Erythroblast (primary cell): ENCODE results near the gene HEXIM1.

ENCODE experiments used
- DNase-seq, 2 experiments: peaks; one replicate each; lab custom pipeline; 2025; lab: John Stamatoyannopoulos, UW
- GATA1 ChIP-seq: IDR thresholded peaks from 2 replicates; pipeline ENCODE4 v1.6.1; 2011; ENCODE audit warnings: low read depth, mild to moderate bottlenecking, control low read depth, low read length, moderate library complexity
- POLR2A ChIP-seq: IDR thresholded peaks from 2 replicates; pipeline ENCODE4 v1.6.1; 2011; ENCODE audit warnings: mild to moderate bottlenecking, low read length

HEXIM1 gene

DNA sequence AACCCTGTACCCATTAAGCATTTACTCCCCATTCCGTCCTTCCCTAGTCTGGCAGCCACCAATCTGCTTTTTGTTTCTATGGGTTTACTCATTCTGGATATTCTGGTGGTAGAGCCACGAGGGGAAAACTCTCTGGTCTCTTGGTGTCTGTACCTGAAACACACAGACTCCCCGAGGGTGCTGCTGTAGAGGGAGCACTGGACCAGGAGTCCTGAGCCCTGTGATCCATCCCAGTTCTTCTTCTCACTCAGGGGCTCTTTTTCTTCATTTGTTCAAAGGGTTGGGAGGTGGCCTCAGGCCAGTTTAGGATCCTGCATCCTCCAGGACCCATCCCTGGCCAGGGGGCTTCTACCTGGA, 27.5 kb downstream of the HEXIM1 start:
- TF ChIP-seq GATA1, result no peak
- no peak for TF ChIP-seq POLR2A
- DNase-seq, result no peak

DNA sequence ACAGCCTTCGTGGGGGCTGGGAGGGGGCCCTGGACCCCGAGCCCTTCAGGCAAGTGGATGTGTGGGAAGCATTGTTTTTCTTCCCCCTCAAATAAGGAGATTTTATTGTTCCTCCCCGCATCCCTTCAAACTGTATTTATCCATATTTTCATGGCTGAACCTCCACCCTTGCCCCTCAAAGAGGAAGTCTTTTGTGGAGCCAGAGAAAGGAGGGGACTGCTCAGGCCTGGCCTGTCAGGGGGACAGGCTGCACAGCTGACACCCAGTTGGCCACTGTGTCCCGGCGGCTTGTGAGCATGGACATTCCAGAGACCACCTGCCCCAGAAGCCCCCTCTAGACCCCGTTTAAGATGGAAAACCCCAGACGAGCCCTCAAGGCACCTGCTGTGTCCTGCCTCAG, 29.3 kb downstream of the HEXIM1 start:
- no peak for TF ChIP-seq GATA1
- no peak for TF ChIP-seq POLR2A
- DNase-seq, result no peak

DNA sequence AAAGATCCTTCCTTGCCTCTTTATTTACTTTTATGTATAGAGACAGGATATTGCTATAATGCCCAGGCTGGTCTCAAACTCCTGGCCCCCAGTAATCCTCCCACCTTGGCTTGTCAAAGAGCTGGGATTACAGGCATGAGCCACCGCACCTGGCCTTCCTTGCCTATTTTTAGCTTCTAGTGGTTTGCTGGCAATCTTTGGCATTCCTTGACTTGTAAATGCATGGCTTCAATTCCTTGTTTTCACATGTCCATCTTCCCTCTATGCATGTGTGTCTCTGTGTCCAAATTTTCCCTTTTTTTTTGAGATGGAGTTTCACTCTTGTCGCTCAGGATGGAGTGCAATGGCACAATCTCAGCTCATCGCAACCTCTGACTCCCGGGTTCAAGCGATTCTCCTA, 35.9 kb downstream of the HEXIM1 start:
- no peak for TF ChIP-seq GATA1
- no peak for TF ChIP-seq POLR2A
- DNase-seq, result no peak

DNA sequence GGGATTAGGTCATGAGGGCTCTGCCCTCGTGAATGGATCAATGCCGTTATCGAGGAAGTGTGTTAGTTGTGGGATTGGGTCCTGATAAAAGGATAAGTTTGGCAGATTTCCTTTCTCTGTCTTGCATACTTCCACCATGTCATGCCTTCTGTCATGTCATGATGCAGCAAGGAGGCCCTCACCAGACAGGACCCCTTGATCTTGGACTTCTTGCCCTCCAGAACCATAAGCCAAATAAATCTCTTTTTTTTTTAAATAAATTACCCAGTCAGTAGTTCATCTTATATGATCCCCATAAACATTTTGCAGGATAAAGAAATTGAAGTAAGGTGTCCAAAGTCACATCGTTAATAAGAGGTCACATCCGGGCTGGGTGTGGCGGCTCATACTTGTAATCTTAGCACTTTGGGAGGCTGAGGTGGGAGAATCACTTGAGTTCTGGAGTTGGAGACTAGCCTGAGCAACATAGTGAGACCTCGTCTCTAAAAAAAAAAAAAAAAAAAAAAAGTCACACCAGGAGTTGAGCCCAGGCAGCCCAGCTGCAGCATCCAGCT, 38.6 kb downstream of the HEXIM1 start:
- DNase-seq, result no peak
- no peak for TF ChIP-seq POLR2A
- TF ChIP-seq GATA1, result no peak

DNA sequence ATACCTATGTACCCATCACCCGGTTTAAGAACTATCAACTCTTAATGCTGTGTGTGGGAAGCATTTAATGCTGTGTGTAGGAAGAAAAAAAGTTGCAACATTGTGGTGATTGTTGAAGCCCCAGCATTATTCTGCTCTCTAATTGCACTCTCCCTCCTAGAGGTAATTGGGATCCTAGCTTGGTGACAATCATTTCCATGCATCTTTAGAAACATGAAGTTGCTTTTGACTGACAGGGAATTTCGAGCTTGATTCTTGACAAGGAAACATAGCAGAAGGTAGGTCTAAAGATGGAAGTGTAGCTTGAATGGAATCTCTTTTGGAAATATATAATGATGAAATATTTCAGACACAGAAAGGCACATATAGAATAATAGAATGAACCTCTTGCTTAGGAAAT, 40.7 kb downstream of the HEXIM1 start:
- TF ChIP-seq POLR2A, result no peak
- no peak for TF ChIP-seq GATA1
- no peak for DNase-seq

DNA sequence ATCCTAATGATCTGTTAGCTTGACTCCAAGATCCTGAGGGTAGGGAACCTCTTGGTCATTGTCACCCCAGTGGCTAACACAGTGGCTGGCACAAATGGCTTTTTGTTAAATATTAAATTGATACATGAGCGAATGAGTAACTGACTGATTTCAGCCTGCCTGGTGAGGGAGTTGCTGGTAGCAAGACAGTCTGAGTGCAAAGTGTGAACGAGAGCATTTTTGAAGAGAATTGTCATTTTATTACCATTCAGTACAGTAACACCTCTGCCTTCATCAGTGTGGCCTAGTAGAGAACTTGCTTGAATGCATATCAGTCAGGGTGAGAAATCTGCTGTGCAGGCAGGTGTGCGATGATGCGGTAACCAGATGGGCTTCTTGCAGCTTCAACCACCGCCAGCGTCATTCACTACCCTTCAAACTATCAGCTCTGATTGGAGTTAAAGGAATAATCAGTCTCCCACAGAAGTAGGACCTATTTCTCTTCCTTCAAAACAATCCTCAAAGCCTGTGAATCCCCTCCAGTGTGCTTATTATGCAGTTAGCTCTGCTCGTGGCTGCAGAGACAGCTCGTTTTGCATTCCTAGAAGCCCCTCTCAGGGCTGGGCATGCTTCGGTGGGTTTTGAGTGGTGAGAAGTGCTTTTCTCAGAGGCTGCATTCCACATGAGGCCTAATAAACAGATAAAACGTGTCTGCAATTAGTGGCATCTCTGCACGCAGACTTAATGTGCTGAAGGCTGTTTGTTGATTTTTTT, 42.4 kb downstream of the HEXIM1 start:
- TF ChIP-seq GATA1 (no peak), POLR2A (no peak)
- no peak for DNase-seq

DNA sequence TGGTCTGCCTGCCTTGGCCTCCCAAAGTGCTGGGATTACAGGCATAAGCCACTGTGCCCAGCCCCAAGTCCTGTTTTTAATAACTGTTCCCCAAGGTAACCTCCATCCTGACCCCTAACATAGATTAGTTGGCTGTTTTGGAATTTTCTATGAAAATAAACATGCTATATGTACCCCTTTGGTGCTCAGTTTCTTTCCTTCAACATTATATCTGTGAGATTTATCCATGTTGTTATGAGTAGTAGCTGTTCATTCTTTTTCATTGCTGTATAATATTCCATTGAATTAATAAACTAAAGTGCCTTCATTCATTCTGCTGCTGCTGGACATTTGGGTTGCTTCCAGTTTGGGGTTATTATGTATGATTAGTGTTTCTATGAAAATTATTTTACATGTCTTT, 47.1 kb downstream of the HEXIM1 start:
- TF ChIP-seq GATA1 (no peak), POLR2A (no peak)

DNA sequence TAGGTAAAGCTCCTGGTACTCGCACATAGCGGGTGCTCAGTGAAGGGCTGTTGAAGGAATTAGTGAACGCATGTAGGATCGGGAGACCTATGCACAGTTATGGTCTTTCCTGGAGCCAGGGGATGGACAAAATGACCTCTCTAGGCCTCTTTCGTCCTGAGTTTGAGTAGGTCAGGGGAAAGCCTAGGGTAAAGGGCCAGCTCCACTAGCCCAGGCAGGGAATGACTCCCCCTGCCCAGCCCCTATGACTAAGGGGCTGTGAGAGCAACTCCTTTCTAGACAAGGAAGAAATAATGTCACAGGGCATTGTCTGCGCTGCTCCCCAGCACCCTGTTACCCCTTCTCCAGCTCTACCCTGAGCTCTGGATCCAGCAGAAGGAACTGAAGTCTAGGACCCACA, 48.8 kb downstream of the HEXIM1 start:
- TF ChIP-seq POLR2A (no peak), GATA1 (no peak)
- DNase-seq, result no peak

More for the DNA sequence above, 47.1 kb downstream of the HEXIM1 start:
- no peak for DNase-seq

DNA sequence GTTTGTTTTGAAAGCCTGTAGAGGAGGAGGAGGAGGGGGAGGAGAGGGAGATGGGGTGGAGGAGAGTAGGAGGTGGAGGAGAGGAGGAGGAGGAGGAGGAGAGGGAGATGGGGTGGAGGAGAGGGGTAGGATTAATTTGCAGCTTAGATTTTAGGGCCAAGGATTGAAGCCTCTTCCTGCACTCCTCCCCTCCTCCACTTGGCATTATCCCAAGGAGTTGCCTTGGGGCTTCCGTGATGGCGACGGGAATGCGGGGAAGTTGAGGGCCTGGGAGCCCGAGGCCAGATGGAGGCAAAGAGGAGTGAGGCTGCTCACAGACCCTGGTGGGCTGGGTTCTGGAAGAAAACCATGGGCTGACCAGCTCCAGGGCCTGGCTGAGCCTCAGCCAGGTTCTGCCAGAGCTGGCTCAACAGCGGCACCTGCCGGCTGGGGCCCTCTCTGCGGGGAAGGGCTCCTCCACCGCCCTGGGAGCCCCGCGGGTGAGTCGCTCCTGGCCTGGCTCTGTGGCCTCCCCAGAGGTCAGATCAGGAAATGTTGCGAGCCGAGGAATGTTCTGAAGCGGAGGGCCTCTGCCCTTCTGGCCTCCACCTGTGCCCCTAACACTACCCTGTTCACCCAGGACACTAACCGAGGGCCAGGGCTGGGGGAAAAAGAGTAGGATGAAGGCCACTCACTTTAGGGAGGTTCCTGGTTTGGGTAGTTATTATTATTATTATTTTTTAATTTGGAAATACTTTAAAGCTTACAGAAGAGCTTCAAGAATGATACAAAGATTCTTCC, 49.5 kb downstream of the HEXIM1 start:
- peak; percentile 88 to 93 for DNase-seq
- TF ChIP-seq GATA1 (no peak), POLR2A (no peak)

DNA sequence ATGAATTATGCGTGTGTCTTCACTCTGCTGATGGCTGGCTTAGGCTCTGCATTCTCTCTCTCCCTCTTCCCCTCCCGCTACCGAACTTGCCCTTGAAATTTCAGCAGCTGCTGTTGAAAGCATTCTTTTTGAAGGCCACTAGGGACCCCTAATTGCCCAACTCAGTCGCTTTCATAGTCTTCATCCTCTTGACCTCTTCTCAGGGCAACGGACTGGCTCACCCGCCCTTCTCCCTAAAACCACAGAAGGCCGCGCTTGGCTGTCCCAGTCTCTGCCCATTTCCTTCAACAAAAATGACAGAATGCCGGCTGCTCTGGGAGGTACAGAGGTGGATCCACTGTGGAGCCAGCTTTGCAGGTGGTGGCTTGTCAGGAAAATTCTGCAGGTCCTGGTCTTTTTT, 52.4 kb downstream of the HEXIM1 start:
- no peak for DNase-seq
- no peak for TF ChIP-seq GATA1
- no peak for TF ChIP-seq POLR2A

DNA sequence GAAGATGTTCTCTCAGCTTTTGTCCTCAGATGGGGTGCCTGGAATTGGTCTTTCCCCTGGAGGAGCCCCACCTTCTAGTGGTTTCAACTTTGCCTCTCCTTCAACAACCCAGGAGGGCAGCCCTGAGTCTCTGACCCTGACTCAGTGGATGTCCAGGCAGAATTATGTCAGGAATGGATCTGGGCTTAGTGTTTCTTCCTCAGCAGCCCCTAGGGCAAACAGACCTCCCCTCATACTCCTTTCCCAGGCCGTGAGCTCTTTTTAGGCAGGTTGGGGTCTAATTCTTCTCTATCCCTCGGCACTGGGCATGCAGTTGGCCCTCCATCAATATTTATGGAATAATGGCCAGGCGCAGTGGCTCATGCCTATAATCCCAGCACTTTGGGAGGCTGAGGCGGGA, 53.2 kb downstream of the HEXIM1 start:
- TF ChIP-seq GATA1, result no peak
- TF ChIP-seq POLR2A, result no peak
- DNase-seq, result no peak
